H9 (cell line): ENCODE measurements around the gene EIF1AD. TPM values are rescaled to one million over a fixed set of nuclear protein-coding genes. Genes with fewer than 3 reads are reported as not detected.

Source experiments
- DNase-seq: peaks from one replicate; pipeline ENCODE4 v3.0.0-alpha.2; 2017
- H2AFZ ChIP-seq: one replicate; pipeline ENCODE4 v1.6.1; 2013; ENCODE audit warnings: mild to moderate bottlenecking, low read length, control low read depth, moderate library complexity
- H2AK5ac ChIP-seq: 2 replicates; pipeline ENCODE4 v1.6.1; 2013; ENCODE audit warnings: low read length, control low read depth, mixed read lengths; ENCODE audit not compliant: insufficient read length
- H2BK120ac ChIP-seq: one replicate; pipeline ENCODE4 v1.6.1; 2013; ENCODE audit warnings: low read depth, mild to moderate bottlenecking, low read length, control low read depth, inconsistent platforms; ENCODE audit not compliant: poor library complexity, severe bottlenecking
- H2BK12ac ChIP-seq: 2 replicates; pipeline ENCODE4 v1.6.1; 2013; ENCODE audit warnings: low read length, control low read depth, mixed read lengths, low read depth; ENCODE audit not compliant: insufficient read length
- H2BK15ac ChIP-seq: 2 replicates; pipeline ENCODE4 v1.6.1; 2013; ENCODE audit warnings: low read depth, low read length, control low read depth
- H2BK20ac ChIP-seq: one replicate; pipeline ENCODE4 v1.6.1; 2013; ENCODE audit warnings: low read depth, mild to moderate bottlenecking, low read length, control low read depth, inconsistent platforms; ENCODE audit not compliant: poor library complexity, severe bottlenecking
- H2BK5ac ChIP-seq: 2 replicates; pipeline ENCODE4 v1.6.1; 2013; ENCODE audit warnings: low read length, control low read depth, mixed read lengths; ENCODE audit not compliant: insufficient read length
- H3K14ac ChIP-seq: 2 replicates; pipeline ENCODE4 v1.6.1; 2013; ENCODE audit warnings: low read length, control low read depth; ENCODE audit not compliant: insufficient read depth
- H3K18ac ChIP-seq: 2 replicates; pipeline ENCODE4 v1.6.1; 2013; ENCODE audit warnings: low read depth, mild to moderate bottlenecking, mixed read lengths, low read length, control low read depth; ENCODE audit not compliant: insufficient read length
- H3K23ac ChIP-seq: 2 replicates; pipeline ENCODE4 v1.6.1; 2013; ENCODE audit warnings: low read length, control low read depth, mixed read lengths, low read depth; ENCODE audit not compliant: insufficient read length
- H3K23me2 ChIP-seq: 2 replicates; pipeline ENCODE4 v1.6.1; 2013; ENCODE audit warnings: low read depth, mild to moderate bottlenecking, mixed read lengths, low read length, control low read depth; ENCODE audit not compliant: insufficient read length, poor library complexity, severe bottlenecking
- H3K27ac ChIP-seq: 2 replicates; pipeline ENCODE4 v1.5.1; 2013; ENCODE audit warnings: low read length, control low read depth, mixed read lengths, low read depth; ENCODE audit not compliant: insufficient read length
- H3K27me3 ChIP-seq: 2 replicates; pipeline ENCODE4 v1.6.1; 2013; ENCODE audit warnings: low read length, control low read depth, inconsistent platforms; ENCODE audit not compliant: insufficient read depth
- H3K4ac ChIP-seq: 2 replicates; pipeline ENCODE4 v1.6.1; 2013; ENCODE audit warnings: low read depth, mild to moderate bottlenecking, control low read depth, inconsistent platforms, low read length, moderate library complexity
- H3K4me1 ChIP-seq: 2 replicates; pipeline ENCODE4 v1.6.1; 2013; ENCODE audit warnings: low read length, control low read depth, inconsistent platforms; ENCODE audit not compliant: insufficient read depth
- H3K4me2 ChIP-seq: 2 replicates; pipeline ENCODE4 v1.6.1; 2013; ENCODE audit warnings: low read length, control low read depth, mixed read lengths; ENCODE audit not compliant: insufficient read length, insufficient read depth
- H3K56ac ChIP-seq: 2 replicates; pipeline ENCODE4 v1.6.1; 2013; ENCODE audit warnings: low read depth, mild to moderate bottlenecking, mixed read lengths, low read length, control low read depth; ENCODE audit not compliant: insufficient read length
- H3K79me1 ChIP-seq: 2 replicates; pipeline ENCODE4 v1.6.1; 2013; ENCODE audit warnings: low read depth, mild to moderate bottlenecking, moderate library complexity, low read length, control low read depth, inconsistent platforms; ENCODE audit not compliant: insufficient read depth, poor library complexity, severe bottlenecking
- H3K79me2 ChIP-seq: 2 replicates; pipeline ENCODE4 v1.6.1; 2013; ENCODE audit warnings: low read length, control low read depth, inconsistent platforms; ENCODE audit not compliant: insufficient read depth
- H3K9ac ChIP-seq: 2 replicates; pipeline ENCODE4 v1.6.1; 2013; ENCODE audit warnings: low read length, control low read depth, mixed read lengths; ENCODE audit not compliant: insufficient read length; ENCODE audit errors: extremely low read depth
- H3K9me3 ChIP-seq: one replicate; pipeline ENCODE4 v1.6.1; 2013; ENCODE audit warnings: low read depth, low read length, inconsistent platforms; ENCODE audit not compliant: control insufficient read depth
- H3T11ph ChIP-seq: one replicate; pipeline ENCODE4 v1.6.1; 2013; ENCODE audit warnings: mild to moderate bottlenecking, low read length, control low read depth, inconsistent platforms
- H4K20me1 ChIP-seq: one replicate; pipeline ENCODE4 v1.6.1; 2013; ENCODE audit not compliant: control insufficient read depth, insufficient read length, insufficient read depth
- H4K5ac ChIP-seq: 2 replicates; pipeline ENCODE4 v1.6.1; 2013; ENCODE audit warnings: low read depth, mild to moderate bottlenecking, mixed read lengths, low read length, control low read depth; ENCODE audit not compliant: insufficient read length
- H4K8ac ChIP-seq: replicated peaks from 2 replicates; pipeline ENCODE4 v1.6.1; 2013; ENCODE audit warnings: low read length, control low read depth, mixed read lengths, low read depth; ENCODE audit not compliant: insufficient read length
- H4K91ac ChIP-seq: 2 replicates; pipeline ENCODE4 v1.6.1; 2013; ENCODE audit warnings: low read depth, mild to moderate bottlenecking, moderate library complexity, mixed read lengths, low read length, control low read depth; ENCODE audit not compliant: insufficient read length
- H3K27ac Mint-ChIP-seq, 3 experiments: 2 replicates in 2 of 3; 3 replicates in 1 of 3; pipeline ENCODE4 v1.8.0; 2020 to 2021; ENCODE audit warnings: mixed read lengths in 3 of 3, mild to moderate bottlenecking in 1 of 3, moderate library complexity in 1 of 3
- H3K27me3 Mint-ChIP-seq: 2 replicates; pipeline ENCODE4 v1.8.0; 2021; ENCODE audit warnings: low read depth, mild to moderate bottlenecking, moderate library complexity, mixed read lengths
- H3K36me3 Mint-ChIP-seq, 3 experiments: 2 replicates in 2 of 3; 3 replicates in 1 of 3; pipeline ENCODE4 v1.8.0; 2020 to 2021; ENCODE audit warnings: low read depth in 3 of 3, mixed read lengths in 3 of 3; ENCODE audit not compliant: insufficient read depth in 1 of 3
- H3K4me1 Mint-ChIP-seq, 2 experiments: 2 replicates each; pipeline ENCODE4 v1.8.0; 2020; ENCODE audit warnings: mixed read lengths in 2 of 2
- H3K4me3 Mint-ChIP-seq, 2 experiments: 2 replicates in 1 of 2; 3 replicates in 1 of 2; pipeline ENCODE4 v1.8.0; 2020 to 2021; ENCODE audit warnings: mild to moderate bottlenecking in 2 of 2, mixed read lengths in 2 of 2, moderate library complexity in 1 of 2
- H3K9me3 Mint-ChIP-seq, 2 experiments: 2 replicates in 1 of 2; 3 replicates in 1 of 2; pipeline ENCODE4 v1.8.0; 2020; ENCODE audit warnings: mild to moderate bottlenecking in 2 of 2, mixed read lengths in 2 of 2, moderate library complexity in 1 of 2
- WGBS: extraction: QIAGEN DNeasy Blood & Tissue Kit; methylation state at CpG from one replicate; pipeline ENCODE4 v1.1.7; 2013; ENCODE audit warnings: missing lambda C conversion rate, low lambda C conversion rate, mixed read lengths; ENCODE audit not compliant: insufficient read length; ENCODE audit errors: extremely low coverage; 5-methylcytosine and 5-hydroxymethylcytosine counted together
- total RNA-seq: library from RNA; stranded (reverse); gene quantifications from 2 replicates; pipeline ENCODE4 v1.2.1, GENCODE V29; 2021
- TF ChIP-seq, protein P1 (sequence below): fragments of 200-600 bp; sonication (generic); conservative IDR thresholded peaks from 3 replicates; pipeline ENCODE4 v1.8.0; 2021; ENCODE audit warnings: antibody characterized with exemption, mild to moderate bottlenecking

The EIF1AD gene
- total RNA-seq, 1 experiment from 2014 or later = 46.7 TPM

DNA sequence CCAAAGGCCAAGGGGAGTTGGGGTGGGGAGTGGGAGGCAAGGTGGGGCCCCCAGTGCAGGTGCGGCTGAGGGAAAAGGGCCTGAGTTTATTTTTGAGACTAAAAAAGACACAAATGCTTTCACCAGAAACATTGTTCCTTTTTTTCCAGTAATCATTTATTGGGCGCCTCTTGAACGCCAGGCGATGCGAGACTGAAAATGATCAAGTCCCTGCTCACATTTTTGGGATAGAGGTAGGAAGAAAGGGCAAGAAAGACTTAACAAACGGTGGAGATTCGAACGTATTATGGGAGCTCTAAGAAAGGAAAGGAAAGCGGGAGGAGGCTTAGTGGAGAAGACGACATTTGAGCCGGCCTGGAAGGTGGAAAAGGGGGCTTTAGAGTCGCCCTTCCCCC is 49.4 kb upstream of the EIF1AD start:
- Histone ChIP-seq H3K23me2 (peaks cover 15% of the 10 kb centered on the region), H3T11ph (no peak overlapping the region), H3K56ac (no peak overlapping the region), H3K18ac (no peak overlapping the region), H2BK12ac (no peak overlapping the region), H4K20me1 (peaks cover 3% of the 10 kb centered on the region), H4K91ac (no peak overlapping the region), H3K4ac (no peak overlapping the region), H2BK120ac (no peak overlapping the region), H3K9me3 (no peaks in the 10 kb centered on the region), H2AFZ (no peak overlapping the region), H3K9ac (peak overlapping the region; percentile 40), H3K23ac (no peak overlapping the region), H3K27me3 (no peaks in the 10 kb centered on the region), H2BK5ac (no peak overlapping the region), H3K4me1 (peaks cover 6% of the 10 kb centered on the region; the same call in 1 of the 2 replicates), H4K5ac (no peak overlapping the region), H3K4me2 (peak overlapping the region; percentile 44), H3K79me1 (peaks cover 9% of the 10 kb centered on the region), H4K8ac (no peak overlapping the region), H2BK20ac (no peak overlapping the region), H3K79me2 (peaks cover 12% of the 10 kb centered on the region; the same call in 1 of the 2 replicates), H2AK5ac (no peak overlapping the region), H2BK15ac (no peak overlapping the region), H3K14ac (no peak overlapping the region; the same call in 1 of the 2 replicates), H3K27ac (no peak overlapping the region)
- H3K4me3 Mint-ChIP-seq = peak overlapping the region; percentile 95 to 99
- WGBS = no CpG with 5 or more reads among the region's 12 CpGs
- peaks cover 22 to 36% (median 35%) of the 10 kb centered on the region in 3 experiments for H3K36me3 Mint-ChIP-seq
- peaks cover 27 to 38% of the 10 kb centered on the region in 2 experiments for H3K4me1 Mint-ChIP-seq
- H3K9me3 Mint-ChIP-seq = no peaks in the 10 kb centered on the region
- H3K27ac Mint-ChIP-seq = peak overlapping the region; percentile 34 to 97 (median 93); a peak in 6 of 7 replicates
- TF ChIP-seq, protein P1, sequence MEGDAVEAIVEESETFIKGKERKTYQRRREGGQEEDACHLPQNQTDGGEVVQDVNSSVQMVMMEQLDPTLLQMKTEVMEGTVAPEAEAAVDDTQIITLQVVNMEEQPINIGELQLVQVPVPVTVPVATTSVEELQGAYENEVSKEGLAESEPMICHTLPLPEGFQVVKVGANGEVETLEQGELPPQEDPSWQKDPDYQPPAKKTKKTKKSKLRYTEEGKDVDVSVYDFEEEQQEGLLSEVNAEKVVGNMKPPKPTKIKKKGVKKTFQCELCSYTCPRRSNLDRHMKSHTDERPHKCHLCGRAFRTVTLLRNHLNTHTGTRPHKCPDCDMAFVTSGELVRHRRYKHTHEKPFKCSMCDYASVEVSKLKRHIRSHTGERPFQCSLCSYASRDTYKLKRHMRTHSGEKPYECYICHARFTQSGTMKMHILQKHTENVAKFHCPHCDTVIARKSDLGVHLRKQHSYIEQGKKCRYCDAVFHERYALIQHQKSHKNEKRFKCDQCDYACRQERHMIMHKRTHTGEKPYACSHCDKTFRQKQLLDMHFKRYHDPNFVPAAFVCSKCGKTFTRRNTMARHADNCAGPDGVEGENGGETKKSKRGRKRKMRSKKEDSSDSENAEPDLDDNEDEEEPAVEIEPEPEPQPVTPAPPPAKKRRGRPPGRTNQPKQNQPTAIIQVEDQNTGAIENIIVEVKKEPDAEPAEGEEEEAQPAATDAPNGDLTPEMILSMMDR = no peak
- H3K27me3 Mint-ChIP-seq = no peaks in the 10 kb centered on the region; the same call in 1 of the 2 replicates
- DNase-seq = no peak
